Measurements from ENCODE around the gene TRPV4. TPM values are rescaled to one million over a fixed set of nuclear protein-coding genes. Genes with fewer than 3 reads are reported as not detected.

The TRPV4 gene
- total RNA-seq, 1 donor from 2014 or later: 0.75 TPM

DNA sequence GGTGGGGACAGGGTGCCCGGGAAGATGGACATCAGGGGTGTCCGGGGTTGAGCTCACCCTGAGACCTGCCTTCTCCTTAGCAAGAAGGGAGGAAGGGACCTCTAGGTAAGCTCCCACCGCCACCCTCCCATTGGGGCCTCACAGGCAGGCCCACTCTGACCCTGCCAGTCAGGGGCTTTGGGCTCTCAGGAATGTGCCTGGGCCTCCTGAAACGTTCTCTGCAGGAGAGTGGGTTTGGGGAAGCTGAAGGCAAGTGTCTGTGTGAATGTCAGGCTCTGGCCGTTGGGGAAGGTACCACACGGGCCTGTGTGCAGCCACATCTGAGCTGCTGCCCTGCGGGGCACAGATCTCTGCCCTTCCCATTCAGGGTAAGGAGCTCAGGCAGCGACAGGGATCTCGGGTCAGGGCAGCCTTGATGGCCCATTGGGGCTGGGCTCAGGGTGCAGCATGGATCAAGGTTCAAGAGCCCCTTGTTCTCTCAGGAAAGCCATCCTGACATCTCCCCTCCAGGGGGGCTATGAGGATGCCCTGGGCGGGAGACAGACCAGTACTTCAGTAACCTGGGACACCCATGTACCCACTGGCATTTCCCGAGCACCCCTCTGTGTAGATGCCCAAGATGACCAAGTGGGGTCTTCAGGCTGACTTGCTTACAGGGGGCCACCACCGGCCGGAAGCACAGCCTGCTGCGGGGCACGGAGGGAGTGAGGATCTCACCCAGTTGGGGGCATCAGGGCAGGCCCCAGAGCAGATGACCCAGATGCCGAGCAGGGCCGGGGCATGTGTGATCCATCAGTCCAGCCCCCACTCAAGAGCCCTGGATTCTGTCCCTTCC lies 89.9 kb downstream of the TRPV4 start:
- Histone ChIP-seq H3K27ac (ENCODE audit: low read depth, low read length) (no peak overlapping the region), H3K4me3 (ENCODE audit: insufficient read depth, low read depth, low read length) (no peak overlapping the region), H3K36me3 (ENCODE audit: insufficient read depth, low read length) (no peaks in the 10 kb centered on the region), H3K27me3 (ENCODE audit: insufficient read depth, low read length) (peaks cover 3% of the 10 kb centered on the region), H3K9ac (ENCODE audit: low read length) (no peak overlapping the region), H3K79me2 (ENCODE audit: insufficient read depth, low read length) (no peaks in the 10 kb centered on the region), H4K20me1 (ENCODE audit: insufficient read depth, low read length) (no peaks in the 10 kb centered on the region), H2AFZ (ENCODE audit: low read depth, low read length) (no peak overlapping the region), H3K9me3 (ENCODE audit: insufficient read depth, low read depth, low read length) (no peaks in the 10 kb centered on the region), H3K4me2 (ENCODE audit: low read length) (no peak overlapping the region), H3K4me1 (ENCODE audit: insufficient read depth, low read length) (peaks cover 6% of the 10 kb centered on the region)
- no peak overlapping the region for H3K27ac Mint-ChIP-seq (ENCODE audit: unreplicated experiment)
- TF ChIP-seq, protein P1, sequence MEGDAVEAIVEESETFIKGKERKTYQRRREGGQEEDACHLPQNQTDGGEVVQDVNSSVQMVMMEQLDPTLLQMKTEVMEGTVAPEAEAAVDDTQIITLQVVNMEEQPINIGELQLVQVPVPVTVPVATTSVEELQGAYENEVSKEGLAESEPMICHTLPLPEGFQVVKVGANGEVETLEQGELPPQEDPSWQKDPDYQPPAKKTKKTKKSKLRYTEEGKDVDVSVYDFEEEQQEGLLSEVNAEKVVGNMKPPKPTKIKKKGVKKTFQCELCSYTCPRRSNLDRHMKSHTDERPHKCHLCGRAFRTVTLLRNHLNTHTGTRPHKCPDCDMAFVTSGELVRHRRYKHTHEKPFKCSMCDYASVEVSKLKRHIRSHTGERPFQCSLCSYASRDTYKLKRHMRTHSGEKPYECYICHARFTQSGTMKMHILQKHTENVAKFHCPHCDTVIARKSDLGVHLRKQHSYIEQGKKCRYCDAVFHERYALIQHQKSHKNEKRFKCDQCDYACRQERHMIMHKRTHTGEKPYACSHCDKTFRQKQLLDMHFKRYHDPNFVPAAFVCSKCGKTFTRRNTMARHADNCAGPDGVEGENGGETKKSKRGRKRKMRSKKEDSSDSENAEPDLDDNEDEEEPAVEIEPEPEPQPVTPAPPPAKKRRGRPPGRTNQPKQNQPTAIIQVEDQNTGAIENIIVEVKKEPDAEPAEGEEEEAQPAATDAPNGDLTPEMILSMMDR (IDR thresholded peaks at IDR 0.05; ENCODE audit: insufficient read depth, low read depth, low read length): no peak
- TF ChIP-seq EZH2 (IDR thresholded peaks at IDR 0.05; ENCODE audit: insufficient read depth, low read length): no peak
- no peaks in the 10 kb centered on the region for H3K9me3 Mint-ChIP-seq (ENCODE audit: unreplicated experiment)
- no peak overlapping the region for H3K4me3 Mint-ChIP-seq (ENCODE audit: unreplicated experiment)
- DNase-seq (ENCODE audit: low read depth) (no peak), FAIRE-seq (no peak)
- H3K36me3 Mint-ChIP-seq (ENCODE audit: low read depth, unreplicated experiment): peaks cover 2% of the 10 kb centered on the region
- H3K4me1 Mint-ChIP-seq (ENCODE audit: low read depth, unreplicated experiment): peaks cover 2% of the 10 kb centered on the region
- H3K27me3 Mint-ChIP-seq (ENCODE audit: low read depth, unreplicated experiment): peaks cover 25% of the 10 kb centered on the region

DNA sequence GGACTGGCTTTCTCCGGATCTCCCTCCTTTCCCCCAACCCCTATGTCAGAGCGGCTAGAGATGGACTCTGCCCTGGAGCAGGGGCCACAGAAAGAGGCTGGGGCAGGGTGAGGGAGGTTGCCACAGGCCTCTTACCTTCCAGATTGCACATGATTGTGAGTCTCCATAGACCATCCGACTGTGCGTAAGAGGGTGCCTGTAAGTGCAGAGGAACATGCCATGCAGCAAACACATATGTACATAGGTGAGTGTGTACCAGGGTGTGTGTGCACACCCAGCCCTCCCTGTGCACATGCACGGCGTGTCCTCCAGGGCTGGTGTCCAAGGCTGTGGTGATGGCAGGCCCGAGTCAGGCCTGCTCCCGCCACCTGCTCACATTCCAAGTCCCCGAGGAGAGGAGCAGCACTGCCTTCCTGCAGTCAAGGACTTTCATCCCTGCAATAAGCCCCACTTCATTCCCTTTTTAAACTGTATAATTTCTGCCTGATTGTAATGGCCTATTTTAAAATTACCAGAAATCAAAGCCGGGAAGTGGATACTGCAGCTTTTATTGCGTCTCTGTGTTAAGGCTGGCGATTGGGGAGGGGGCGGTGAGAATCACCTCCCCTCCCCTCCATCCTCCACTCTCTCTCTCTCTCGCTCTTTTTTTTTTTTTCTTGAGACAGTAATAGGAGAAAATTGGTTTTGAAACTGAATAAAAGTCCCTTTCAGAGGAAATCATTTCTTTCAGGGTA lies 91.1 kb downstream of the TRPV4 start:
- Mint-ChIP-seq H3K27ac (ENCODE audit: unreplicated experiment) (no peak overlapping the region), H3K36me3 (ENCODE audit: low read depth, unreplicated experiment) (peaks cover 2% of the 10 kb centered on the region), H3K27me3 (ENCODE audit: low read depth, unreplicated experiment) (peaks cover 25% of the 10 kb centered on the region), H3K4me3 (ENCODE audit: unreplicated experiment) (peak overlapping the region; percentile 16), H3K9me3 (ENCODE audit: unreplicated experiment) (no peaks in the 10 kb centered on the region), H3K4me1 (ENCODE audit: low read depth, unreplicated experiment) (peaks cover 2% of the 10 kb centered on the region)
- TF ChIP-seq, protein P1 (IDR thresholded peaks at IDR 0.05; ENCODE audit: insufficient read depth, low read depth, low read length): no peak
- no peak for TF ChIP-seq EZH2 (IDR thresholded peaks at IDR 0.05; ENCODE audit: insufficient read depth, low read length)
- FAIRE-seq (no peak), DNase-seq (ENCODE audit: low read depth) (no peak)
- Histone ChIP-seq H3K9me3 (ENCODE audit: insufficient read depth, low read depth, low read length) (no peaks in the 10 kb centered on the region), H3K27me3 (ENCODE audit: insufficient read depth, low read length) (peaks cover 3% of the 10 kb centered on the region), H3K27ac (ENCODE audit: low read depth, low read length) (no peak overlapping the region), H3K4me3 (ENCODE audit: insufficient read depth, low read depth, low read length) (no peak overlapping the region), H3K9ac (ENCODE audit: low read length) (no peak overlapping the region), H4K20me1 (ENCODE audit: insufficient read depth, low read length) (no peaks in the 10 kb centered on the region), H3K4me2 (ENCODE audit: low read length) (no peak overlapping the region), H3K79me2 (ENCODE audit: insufficient read depth, low read length) (no peaks in the 10 kb centered on the region), H3K36me3 (ENCODE audit: insufficient read depth, low read length) (no peaks in the 10 kb centered on the region), H2AFZ (ENCODE audit: low read depth, low read length) (no peak overlapping the region), H3K4me1 (ENCODE audit: insufficient read depth, low read length) (peaks cover 6% of the 10 kb centered on the region)

Measured in astrocyte (in vitro differentiated cells and primary cell).